HepG2 (cell line): ENCODE results near the gene PRMT7. TPM values are rescaled to one million over a fixed set of nuclear protein-coding genes. Genes with fewer than 3 reads are reported as not detected.
A peak's percentile ranks its signal among the peaks of the same experiment; 100 is the strongest.

Source experiments
- CSRNP1 ChIP-seq: sonication (generic); formaldehyde crosslinking; IDR thresholded peaks from 2 replicates; pipeline ENCODE4 v1.8.1; 2023; ENCODE audit warnings: mild to moderate bottlenecking, missing genetic modification reagents
- FOXA3 ChIP-seq: IDR thresholded peaks from 2 replicates; pipeline ENCODE4 v1.6.1; 2016; ENCODE audit warnings: missing genetic modification reagents, missing compliant biosample characterization
- FOXC1 ChIP-seq: sonication (generic); formaldehyde crosslinking; IDR thresholded peaks from 2 replicates; pipeline ENCODE4 v1.8.0; 2022; ENCODE audit warnings: mild to moderate bottlenecking, missing genetic modification reagents, borderline replicate concordance
- GMEB2 ChIP-seq: IDR thresholded peaks from 2 replicates; pipeline ENCODE4 v1.6.1; 2016; ENCODE audit warnings: missing biosample characterization, missing genetic modification reagents, low read depth
- GPBP1L1 ChIP-seq: sonication (generic); formaldehyde crosslinking; IDR thresholded peaks from 2 replicates; pipeline ENCODE4 v1.5.0; 2020; ENCODE audit warnings: mild to moderate bottlenecking, missing genetic modification reagents
- HNRNPL ChIP-seq: fragments of 200-400 bp; formaldehyde crosslinking; IDR thresholded peaks from 2 replicates; pipeline ENCODE4 v1.6.1; 2017; ENCODE audit warnings: mild to moderate bottlenecking, low read depth, low read length
- IRF1 ChIP-seq: sonication (generic); formaldehyde crosslinking; IDR thresholded peaks from 2 replicates; pipeline ENCODE4 v1.4.0; 2020; ENCODE audit warnings: low read depth, mild to moderate bottlenecking, missing genetic modification reagents
- ISL2 ChIP-seq: sonication (generic); formaldehyde crosslinking; IDR thresholded peaks from 2 replicates; pipeline ENCODE4 v1.5.0; 2020; ENCODE audit warnings: missing genetic modification reagents
- PAWR ChIP-seq: sonication (generic); formaldehyde crosslinking; IDR thresholded peaks from 2 replicates; pipeline ENCODE4 v1.4.0; 2020; ENCODE audit warnings: missing genetic modification reagents, mild to moderate bottlenecking, borderline replicate concordance
- SMYD3 ChIP-seq: sonication (generic); formaldehyde crosslinking; IDR thresholded peaks from 2 replicates; pipeline ENCODE4 v1.8.1; 2023; ENCODE audit warnings: mild to moderate bottlenecking, missing genetic modification reagents
- THAP11 ChIP-seq: IDR thresholded peaks from 2 replicates; pipeline ENCODE4 v1.6.1; 2016; ENCODE audit warnings: missing biosample characterization, missing genetic modification reagents
- ZBTB44 ChIP-seq: sonication (generic); formaldehyde crosslinking; IDR thresholded peaks from 2 replicates; pipeline ENCODE4 v1.4.0; 2020; ENCODE audit warnings: missing genetic modification reagents
- ZNF574 ChIP-seq: sonication (generic); formaldehyde crosslinking; IDR thresholded peaks from 2 replicates; pipeline ENCODE4 v1.4.0; 2020; ENCODE audit warnings: missing genetic modification reagents
- ZNF83 ChIP-seq: sonication (generic); formaldehyde crosslinking; IDR thresholded peaks from 2 replicates; pipeline ENCODE4 v1.4.0; 2020; ENCODE audit warnings: missing genetic modification reagents, mild to moderate bottlenecking, borderline replicate concordance
- ZNF841 ChIP-seq: sonication (generic); formaldehyde crosslinking; IDR thresholded peaks from 2 replicates; pipeline ENCODE4 v1.8.1; 2023; ENCODE audit warnings: missing genetic modification reagents, borderline replicate concordance
- polyA plus RNA-seq, 8 experiments: library from polyadenylated mRNA; depleted of rRNA in 3 of 8; stranded (reverse) in 7 of 8; unstranded in 1 of 8; fragments of >200 nt; fragmentation: Illumina TruSeq in 4 of 8; extraction: Trizol in 4 of 8; gene quantifications; 2 replicates each; pipeline versions ENCODE4 v1.2.1 to v1.2.3, GENCODE V29; 2011 to 2016; ENCODE audit warnings: low read depth in 4 of 8, missing spikeins in 1 of 8, mixed read lengths in 1 of 8; ENCODE audit not compliant: insufficient read depth in 1 of 8
- total RNA-seq, 5 experiments: library from RNA; depleted of rRNA; stranded (reverse); fragments of >200 nt; fragmentation: Illumina TruSeq; extraction: Trizol; gene quantifications; 2 replicates each; pipeline ENCODE4 v1.2.3, GENCODE V29; 2016; ENCODE audit warnings: low read depth in 1 of 5

Gene PRMT7
- total and polyA plus RNA-seq, 2 of the 13 experiments (the other 11 are each of a cell fraction or from before 2014, with no cell fraction given) = 47.5 to 55.0 TPM

- TF ChIP-seq ZNF841 = no peak
- TF ChIP-seq HNRNPL = no peak
- TF ChIP-seq CSRNP1 = no peak
- no peak for TF ChIP-seq GMEB2 (CRISPR knock-in tag)
- no peak for TF ChIP-seq ZNF83 (CRISPR knock-in tag)
- TF ChIP-seq THAP11 = peak; percentile 17; the same call in 1 of the 2 replicates
- TF ChIP-seq GPBP1L1 (CRISPR knock-in tag) = no peak
- peak; percentile 49; the same call in 1 of the 2 replicates for TF ChIP-seq ZNF574 (CRISPR knock-in tag)
- peak; percentile 48; the same call in 1 of the 2 replicates for TF ChIP-seq PAWR
- peak; percentile 64 for TF ChIP-seq FOXA3 (CRISPR knock-in tag)
- TF ChIP-seq SMYD3 (CRISPR knock-in tag) = no peak
- peak; percentile 70; the same call in 1 of the 2 replicates for TF ChIP-seq FOXC1
- TF ChIP-seq IRF1 (CRISPR knock-in tag) = no peak
- peak; percentile 63 for TF ChIP-seq ISL2 (CRISPR knock-in tag)
- TF ChIP-seq ZBTB44 (CRISPR knock-in tag) = no peak
These were observed 17.5 kb downstream of the PRMT7 start (continued) for GRCh38 chr16:68328151-68328859.
